Breast epithelium (tissue), 4 donors: ENCODE results near the gene VEZT. TPM values are rescaled to one million over a fixed set of nuclear protein-coding genes. Genes with fewer than 3 reads are reported as not detected.

Experiments used
- DNase-seq, 2 donors: peaks; one replicate each; pipeline ENCODE4 v3.0.0-alpha.2; 2019; ENCODE audit warnings: low spot score in 2 of 2
- H3K27ac ChIP-seq, 2 donors: fragments of 200-600 bp; sonication (generic) in 1 of 2; one replicate each; pipeline ENCODE4 v1.5.1; 2016 to 2019; ENCODE audit warnings: mild to moderate bottlenecking in 1 of 2
- H3K27me3 ChIP-seq, 2 donors: fragments of 200-600 bp; sonication (generic) in 1 of 2; one replicate each; pipeline versions ENCODE4 v1.5.1 to v1.6.0; 2017 to 2019; ENCODE audit warnings: control low read depth in 1 of 2, mild to moderate bottlenecking in 1 of 2
- H3K36me3 ChIP-seq: fragments of 200-600 bp; one replicate; pipeline ENCODE4 v1.5.1; 2019
- H3K4me1 ChIP-seq, 2 donors: fragments of 200-600 bp; sonication (generic); one replicate each; pipeline ENCODE4 v1.5.1; 2016 to 2019; ENCODE audit warnings: control low read depth in 1 of 2
- H3K4me3 ChIP-seq, 3 donors: fragments of 200-600 bp; sonication (generic); 1 replicate in 2 of 3; 2 replicates in 1 of 3; pipeline ENCODE4 v1.5.1; 2016 to 2019; ENCODE audit warnings: mild to moderate bottlenecking in 3 of 3, moderate library complexity in 2 of 3
- H3K9me3 ChIP-seq, 2 donors: fragments of 200-600 bp; sonication (generic) in 1 of 2; one replicate each; pipeline ENCODE4 v1.5.1; 2016 to 2019; ENCODE audit warnings: control low read depth in 1 of 2
- POLR2A ChIP-seq: fragments of 450-650 bp; IDR thresholded peaks from one replicate; pipeline ENCODE4 v1.6.1; 2016; ENCODE audit warnings: antibody characterized with exemption, mild to moderate bottlenecking, moderate library complexity
- POLR2AphosphoS5 ChIP-seq, 3 donors: sonication (generic); formaldehyde crosslinking; IDR thresholded peaks; one replicate each; pipeline ENCODE4 v1.6.1; 2017; ENCODE audit warnings: antibody characterized with exemption in 3 of 3
- intact Hi-C: fragments of 100-400 bp; cut with DNase I; formaldehyde crosslinking; loops from one replicate; pipeline ENCODE4 v1.15.1; 2023; ENCODE audit warnings: low total_unique reads
- total RNA-seq, 3 donors: library from RNA; depleted of rRNA; stranded (reverse); fragments of >200 nt; gene quantifications; one replicate each; pipeline ENCODE4 v1.1.0, GENCODE V29; 2016
- TF ChIP-seq, protein P1 (sequence below), 3 donors: fragments of 450-650 bp; IDR thresholded peaks; one replicate each; pipeline ENCODE4 v1.5.1; 2016 to 2017; ENCODE audit warnings: antibody characterized with exemption in 3 of 3, mild to moderate bottlenecking in 3 of 3, moderate library complexity in 3 of 3

Gene VEZT
- total RNA-seq, 3 donors from 2014 or later, result 72.8 to 126 (median 73.8) TPM

DNA sequence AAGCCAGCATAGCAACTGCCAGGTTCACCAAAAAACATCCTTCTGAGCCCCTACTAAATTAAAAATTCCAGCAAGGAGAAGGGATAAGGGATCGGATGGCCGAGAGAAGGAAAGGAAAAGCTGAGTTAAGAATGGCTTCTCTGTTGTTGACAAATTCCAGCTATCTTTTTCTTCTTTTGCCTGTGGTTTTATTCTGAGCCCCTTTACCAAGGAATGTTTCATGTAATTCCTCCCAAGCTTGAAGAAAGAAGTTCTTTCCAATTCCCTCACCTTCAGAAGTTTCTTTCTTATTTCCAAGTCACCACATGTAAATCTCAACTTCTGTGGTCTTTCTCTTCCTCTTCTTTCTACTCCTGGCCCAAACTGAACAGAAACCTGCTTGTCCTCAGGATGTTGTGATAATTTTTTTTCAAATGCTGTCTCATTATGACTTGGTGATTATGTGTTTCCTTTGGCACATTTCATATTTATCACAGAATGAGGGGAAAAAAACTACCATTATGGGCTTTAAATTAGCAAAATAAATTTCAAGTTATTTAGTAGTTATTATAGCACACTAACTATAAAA lies 40.3 kb upstream of the VEZT start:
- no peak for DNase-seq
- intact Hi-C loops, result no loop called here
- Histone ChIP-seq H3K4me3 (no peak overlapping the region), H3K36me3 (no peaks in the 10 kb centered on the region), H3K27me3 (no peaks in the 10 kb centered on the region), H3K9me3 (no peaks in the 10 kb centered on the region), H3K4me1 (peaks cover 0 to 10% of the 10 kb centered on the region in 2 donors), H3K27ac (peak overlapping the region in 1 of 2 donors; percentile 21)
- no peak for TF ChIP-seq POLR2A
- TF ChIP-seq, protein P1, sequence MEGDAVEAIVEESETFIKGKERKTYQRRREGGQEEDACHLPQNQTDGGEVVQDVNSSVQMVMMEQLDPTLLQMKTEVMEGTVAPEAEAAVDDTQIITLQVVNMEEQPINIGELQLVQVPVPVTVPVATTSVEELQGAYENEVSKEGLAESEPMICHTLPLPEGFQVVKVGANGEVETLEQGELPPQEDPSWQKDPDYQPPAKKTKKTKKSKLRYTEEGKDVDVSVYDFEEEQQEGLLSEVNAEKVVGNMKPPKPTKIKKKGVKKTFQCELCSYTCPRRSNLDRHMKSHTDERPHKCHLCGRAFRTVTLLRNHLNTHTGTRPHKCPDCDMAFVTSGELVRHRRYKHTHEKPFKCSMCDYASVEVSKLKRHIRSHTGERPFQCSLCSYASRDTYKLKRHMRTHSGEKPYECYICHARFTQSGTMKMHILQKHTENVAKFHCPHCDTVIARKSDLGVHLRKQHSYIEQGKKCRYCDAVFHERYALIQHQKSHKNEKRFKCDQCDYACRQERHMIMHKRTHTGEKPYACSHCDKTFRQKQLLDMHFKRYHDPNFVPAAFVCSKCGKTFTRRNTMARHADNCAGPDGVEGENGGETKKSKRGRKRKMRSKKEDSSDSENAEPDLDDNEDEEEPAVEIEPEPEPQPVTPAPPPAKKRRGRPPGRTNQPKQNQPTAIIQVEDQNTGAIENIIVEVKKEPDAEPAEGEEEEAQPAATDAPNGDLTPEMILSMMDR (IDR thresholded peaks at IDR 0.05), result no peak
- TF ChIP-seq POLR2AphosphoS5 (IDR thresholded peaks at IDR 0.05), result no peak

DNA sequence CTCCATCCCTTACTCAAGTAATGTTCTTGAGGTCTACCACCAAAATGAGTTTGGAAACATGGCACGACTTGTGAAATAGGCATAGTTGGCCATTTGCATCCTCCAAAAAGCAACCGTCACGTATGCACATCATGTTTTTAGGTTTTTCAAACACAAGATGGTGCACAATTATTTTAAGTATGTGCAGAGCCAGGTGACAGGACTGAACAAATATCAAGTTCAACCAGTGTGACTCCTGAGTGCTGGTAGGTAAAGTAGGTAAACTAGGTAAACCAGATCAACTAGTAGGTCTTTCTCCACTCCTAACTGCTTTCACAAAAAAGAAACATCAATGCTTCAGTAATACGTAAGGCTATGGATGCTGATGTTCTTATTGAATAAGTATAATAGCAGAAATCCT lies 39.5 kb upstream of the VEZT start:
- TF ChIP-seq POLR2AphosphoS5 (IDR thresholded peaks at IDR 0.05) (no peak), POLR2A (no peak)
- TF ChIP-seq, protein P1 (IDR thresholded peaks at IDR 0.05), result no peak
- Histone ChIP-seq H3K27ac (no peak overlapping the region), H3K36me3 (no peaks in the 10 kb centered on the region), H3K27me3 (no peaks in the 10 kb centered on the region), H3K4me1 (peaks cover 0 to 2% of the 10 kb centered on the region in 2 donors), H3K9me3 (no peaks in the 10 kb centered on the region), H3K4me3 (no peak overlapping the region)
- intact Hi-C loops, result no loop called here
- DNase-seq, result no peak

DNA sequence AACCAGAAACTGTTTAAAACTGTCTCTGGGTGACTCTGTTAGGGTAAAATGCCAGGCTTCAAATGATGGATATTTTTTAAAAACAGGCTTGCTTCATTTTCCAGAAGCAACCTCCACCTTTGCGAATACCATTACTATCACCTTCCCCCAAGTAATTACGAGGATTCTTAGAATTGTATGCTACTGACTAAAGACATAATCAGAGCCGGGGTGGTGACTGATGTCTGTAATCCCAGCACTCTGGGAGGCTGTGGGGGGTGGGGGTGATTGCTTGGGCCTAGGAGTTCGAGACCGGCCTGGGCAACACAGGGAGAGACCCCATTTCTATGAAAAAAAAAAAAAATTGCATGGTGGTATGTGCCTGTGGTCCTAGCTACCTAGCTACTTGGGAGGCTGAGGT lies 38.6 kb upstream of the VEZT start:
- no peaks in the 10 kb centered on the region for H3K27me3 ChIP-seq
- no peaks in the 10 kb centered on the region for H3K4me1 ChIP-seq
- H3K36me3 ChIP-seq, result no peaks in the 10 kb centered on the region
- intact Hi-C loops, result no loop called here
- no peaks in the 10 kb centered on the region for H3K9me3 ChIP-seq
- TF ChIP-seq POLR2AphosphoS5 (IDR thresholded peaks at IDR 0.05), result no peak
- TF ChIP-seq POLR2A, result no peak
- TF ChIP-seq, protein P1 (IDR thresholded peaks at IDR 0.05), result no peak
- H3K4me3 ChIP-seq, result no peak overlapping the region
- H3K27ac ChIP-seq, result no peak overlapping the region
- DNase-seq, result no peak

DNA sequence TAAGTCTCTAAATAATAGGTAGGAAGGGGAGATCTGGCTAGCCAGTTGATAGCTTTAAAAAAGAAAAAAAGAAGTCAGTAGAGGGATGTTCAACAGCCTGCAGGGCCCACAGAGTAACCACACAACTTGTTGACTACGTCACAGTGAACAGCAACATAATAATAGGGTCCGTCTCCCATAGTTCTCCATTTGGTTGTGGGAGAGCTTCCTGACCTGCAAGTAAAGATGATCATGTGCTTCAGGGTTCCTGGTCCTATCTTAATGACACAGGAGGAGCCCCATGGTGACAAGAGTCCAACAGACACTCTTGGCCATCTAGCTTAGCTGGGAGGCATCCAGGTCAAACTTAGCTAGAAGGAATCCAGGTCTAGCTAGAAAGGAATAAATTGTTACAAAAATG lies 36.5 kb upstream of the VEZT start:
- no peak for TF ChIP-seq POLR2AphosphoS5 (IDR thresholded peaks at IDR 0.05)
- no peak for TF ChIP-seq POLR2A
- TF ChIP-seq, protein P1 (IDR thresholded peaks at IDR 0.05), result no peak
- H3K27me3 ChIP-seq, result no peaks in the 10 kb centered on the region
- DNase-seq, result no peak
- no peaks in the 10 kb centered on the region for H3K4me1 ChIP-seq
- H3K36me3 ChIP-seq, result no peaks in the 10 kb centered on the region
- no peaks in the 10 kb centered on the region for H3K9me3 ChIP-seq
- H3K4me3 ChIP-seq, result no peak overlapping the region
- intact Hi-C loops, result no loop called here
- H3K27ac ChIP-seq, result no peak overlapping the region

DNA sequence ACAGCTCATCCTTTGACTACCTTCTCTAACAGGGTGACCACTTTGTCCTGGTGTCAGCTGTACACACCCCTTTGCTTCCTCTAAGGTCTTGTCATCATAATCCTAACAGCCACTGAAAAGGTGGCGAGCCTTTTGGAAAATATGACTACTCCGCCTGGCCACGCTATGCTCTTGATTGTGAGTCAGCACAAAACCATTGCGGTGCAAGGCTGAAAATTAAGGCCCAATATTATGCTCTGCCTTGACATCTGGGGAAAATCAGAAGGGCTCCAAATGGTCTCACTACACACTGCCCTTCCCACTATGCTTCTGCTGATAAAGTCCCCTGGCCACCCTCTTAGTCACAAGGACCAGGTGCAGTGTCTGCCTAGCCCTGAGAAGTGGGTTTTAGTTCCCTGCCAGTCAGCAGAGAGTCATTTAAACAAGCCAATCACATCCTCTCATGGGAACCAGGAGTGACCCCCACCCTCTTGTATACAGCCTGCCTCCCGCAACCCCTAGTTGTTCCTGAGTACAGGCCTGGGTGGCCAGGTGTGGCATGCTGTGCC lies 34.7 kb upstream of the VEZT start:
- no peak for TF ChIP-seq POLR2A
- no peak for TF ChIP-seq POLR2AphosphoS5 (IDR thresholded peaks at IDR 0.05)
- TF ChIP-seq, protein P1 (IDR thresholded peaks at IDR 0.05), result no peak
- Histone ChIP-seq H3K9me3 (no peaks in the 10 kb centered on the region), H3K36me3 (no peaks in the 10 kb centered on the region), H3K27ac (no peak overlapping the region), H3K4me3 (no peak overlapping the region), H3K27me3 (no peaks in the 10 kb centered on the region), H3K4me1 (no peaks in the 10 kb centered on the region)
- intact Hi-C loops, result no loop called here
- no peak for DNase-seq
